OCI-LY7 (cell line): Measurements from ENCODE around the gene OBSL1.

Experiments
- CTCF ChIP-seq: fragments of 200-600 bp; sonication (generic); conservative IDR thresholded peaks from 2 replicates; pipeline ENCODE4 v1.5.1; 2014; ENCODE audit warnings: mild to moderate bottlenecking, antibody characterized with exemption, low read length, moderate library complexity, mixed read lengths
- EZH2phosphoT487 ChIP-seq: fragments of 200-600 bp; sonication (generic); IDR thresholded peaks from 2 replicates; pipeline ENCODE4 v1.6.1; 2018; ENCODE audit warnings: low read depth, borderline replicate concordance, mild to moderate bottlenecking, mixed run types, antibody characterized with exemption, low read length, moderate library complexity, mixed read lengths

- no peak for TF ChIP-seq CTCF
- TF ChIP-seq EZH2phosphoT487, result no peak
These were observed 25.4 kb downstream of the OBSL1 start for GRCh38 chr2:219545943-219546352.
